Measurements from ENCODE around the gene GHITM.
"Not testable (repeated sequence)": the region's sequence is repeated elsewhere in the genome, so short reads cannot be mapped to it uniquely, and the experiment has no call there.

The GHITM gene

DNA sequence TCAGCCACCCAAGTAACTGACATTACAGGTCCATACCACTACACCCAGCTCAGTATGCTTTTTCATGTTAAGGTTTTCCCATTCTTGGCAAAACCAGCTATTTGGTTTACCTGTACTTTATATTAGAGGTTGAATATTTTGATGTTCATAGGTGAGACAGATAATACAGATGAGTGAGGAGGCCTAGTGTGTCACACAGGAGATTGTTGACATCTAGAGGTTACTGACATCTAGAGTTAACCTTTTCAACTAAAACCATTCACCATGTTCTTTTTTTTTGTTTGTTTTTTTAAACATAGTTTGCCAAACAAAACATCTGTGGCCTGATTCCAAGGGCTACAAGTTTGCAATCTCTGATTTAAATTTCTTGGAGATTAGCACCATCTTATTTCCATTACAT, 8.0 kb downstream of the GHITM start:
- no peak for FAIRE-seq
- TF ChIP-seq POLR2A (IDR thresholded peaks at IDR 0.05; ENCODE audit: low read depth, low read length) (no peak), POU2F2 (IDR thresholded peaks at IDR 0.05; ENCODE audit: low read depth, low read length) (no peak), SPI1 (IDR thresholded peaks at IDR 0.05; ENCODE audit: low read depth, low read length) (no peak), POLR2AphosphoS5 (IDR thresholded peaks at IDR 0.05; ENCODE audit: low read depth, low read length) (no peak), TAF1 (IDR thresholded peaks at IDR 0.05; ENCODE audit: low read depth, low read length) (no peak), PAX5 (IDR thresholded peaks at IDR 0.05; ENCODE audit: insufficient read depth, low read length, severe bottlenecking) (no peak)
- DNase-seq (ENCODE audit: insufficient read length, low spot score) = no peak

- DNase-seq (ENCODE audit: insufficient read length, low spot score); FAIRE-seq: not testable (repeated sequence)
Observed at GRCh38 chr10:84148006-84148597, 8.8 kb downstream of the GHITM start.

GRCh38 chr10:84149854-84150253, 10.5 kb downstream of the GHITM start:
- DNase-seq (ENCODE audit: insufficient read length, low spot score) = no peak
- TF ChIP-seq POLR2AphosphoS5 (IDR thresholded peaks at IDR 0.05; ENCODE audit: low read depth, low read length) = no peak
- peak; percentile 53; the same call in 1 of the 2 replicates for TF ChIP-seq SPI1 (IDR thresholded peaks at IDR 0.05; ENCODE audit: low read depth, low read length)
- no peak for TF ChIP-seq TAF1 (IDR thresholded peaks at IDR 0.05; ENCODE audit: low read depth, low read length)
- TF ChIP-seq POU2F2 (IDR thresholded peaks at IDR 0.05; ENCODE audit: low read depth, low read length) = no peak
- FAIRE-seq = no peak

DNA sequence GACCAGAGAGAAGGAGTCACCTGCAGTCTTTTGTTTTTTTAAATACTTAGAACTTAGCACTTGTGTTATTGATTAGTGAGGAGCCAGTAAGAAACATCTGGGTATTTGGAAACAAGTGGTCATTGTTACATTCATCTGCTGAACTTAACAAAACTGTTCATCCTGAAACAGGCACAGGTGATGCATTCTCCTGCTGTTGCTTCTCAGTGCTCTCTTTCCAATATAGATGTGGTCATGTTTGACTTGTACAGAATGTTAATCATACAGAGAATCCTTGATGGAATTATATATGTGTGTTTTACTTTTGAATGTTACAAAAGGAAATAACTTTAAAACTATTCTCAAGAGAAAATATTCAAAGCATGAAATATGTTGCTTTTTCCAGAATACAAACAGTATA, 13.5 kb downstream of the GHITM start:
- no peak for TF ChIP-seq PAX5 (IDR thresholded peaks at IDR 0.05; ENCODE audit: insufficient read depth, low read length, severe bottlenecking)
- DNase-seq (ENCODE audit: insufficient read length, low spot score) (no peak), FAIRE-seq (no peak)

- FAIRE-seq = no peak
- DNase-seq (ENCODE audit: insufficient read length, low spot score) = no peak
- no peak for TF ChIP-seq POU2F2 (IDR thresholded peaks at IDR 0.05; ENCODE audit: low read depth, low read length)
- TF ChIP-seq POLR2AphosphoS5 (IDR thresholded peaks at IDR 0.05; ENCODE audit: low read depth, low read length) = peak; percentile 3; the same call in 1 of the 2 replicates
Observed at GRCh38 chr10:84155521-84155920, 16.2 kb downstream of the GHITM start.

DNA sequence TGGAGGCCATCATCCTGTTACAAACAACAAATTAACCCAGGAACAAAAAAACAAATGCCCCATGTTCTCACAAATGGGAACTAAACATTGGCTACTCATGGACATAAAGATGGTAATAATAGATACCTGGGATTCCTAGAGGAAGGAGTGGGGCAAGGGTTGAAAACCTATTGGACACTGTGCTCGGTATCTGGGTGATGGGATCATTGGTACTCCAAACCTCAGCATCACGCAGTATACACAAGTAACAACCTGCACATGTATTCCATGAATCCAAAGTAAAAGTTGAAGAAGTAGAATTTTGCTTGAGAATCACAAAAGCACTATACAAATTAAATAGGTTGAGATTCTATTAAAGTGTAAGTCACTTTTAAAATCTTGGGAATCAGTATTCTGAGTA, 16.7 kb downstream of the GHITM start:
- TF ChIP-seq SPI1 (IDR thresholded peaks at IDR 0.05; ENCODE audit: low read depth, low read length) = no peak
- no peak for TF ChIP-seq TAF1 (IDR thresholded peaks at IDR 0.05; ENCODE audit: low read depth, low read length)
- TF ChIP-seq POLR2A (IDR thresholded peaks at IDR 0.05; ENCODE audit: low read depth, low read length) = no peak
- no peak for TF ChIP-seq POLR2AphosphoS5 (IDR thresholded peaks at IDR 0.05; ENCODE audit: low read depth, low read length)
- TF ChIP-seq POU2F2 (IDR thresholded peaks at IDR 0.05; ENCODE audit: low read depth, low read length) = no peak
- DNase-seq (ENCODE audit: insufficient read length, low spot score) (no peak), FAIRE-seq (no peak)

DNA sequence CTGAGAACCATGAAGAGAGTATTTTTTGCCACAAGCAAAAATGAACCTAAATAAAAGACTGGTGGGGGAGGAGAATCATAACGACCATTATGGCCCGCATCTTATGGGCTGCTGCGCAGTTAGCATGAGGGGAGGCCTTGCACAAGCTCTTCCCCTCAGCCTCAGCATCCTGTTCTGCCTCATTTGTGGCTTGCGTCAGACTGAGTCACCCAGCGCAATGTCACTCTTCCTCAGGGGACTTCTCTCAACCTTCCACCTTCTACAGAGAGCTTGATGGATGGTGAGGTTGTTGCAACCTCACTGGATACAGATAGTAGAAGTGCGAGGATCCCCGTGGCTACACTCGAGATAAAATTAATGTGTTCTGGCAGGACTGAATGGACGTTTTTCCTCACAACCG, 17.5 kb downstream of the GHITM start:
- no peak for DNase-seq (ENCODE audit: insufficient read length, low spot score)
- peak; percentile 52 for FAIRE-seq
- TF ChIP-seq TAF1 (IDR thresholded peaks at IDR 0.05; ENCODE audit: low read depth, low read length) (no peak), POLR2A (IDR thresholded peaks at IDR 0.05; ENCODE audit: low read depth, low read length) (0 out of 2 replicates have a peak, but pooled peaks have one; percentile 22), POLR2AphosphoS5 (IDR thresholded peaks at IDR 0.05; ENCODE audit: low read depth, low read length) (peak; percentile 57), POU2F2 (IDR thresholded peaks at IDR 0.05; ENCODE audit: low read depth, low read length) (no peak), PAX5 (IDR thresholded peaks at IDR 0.05; ENCODE audit: insufficient read depth, low read length, severe bottlenecking) (no peak), SPI1 (IDR thresholded peaks at IDR 0.05; ENCODE audit: low read depth, low read length) (no peak)

GRCh38 chr10:84158061-84158460, 18.8 kb downstream of the GHITM start:
- TF ChIP-seq PAX5 (IDR thresholded peaks at IDR 0.05; ENCODE audit: insufficient read depth, low read length, severe bottlenecking) (no peak), POLR2AphosphoS5 (IDR thresholded peaks at IDR 0.05; ENCODE audit: low read depth, low read length) (no peak), TAF1 (IDR thresholded peaks at IDR 0.05; ENCODE audit: low read depth, low read length) (no peak), SPI1 (IDR thresholded peaks at IDR 0.05; ENCODE audit: low read depth, low read length) (no peak), POU2F2 (IDR thresholded peaks at IDR 0.05; ENCODE audit: low read depth, low read length) (no peak), POLR2A (IDR thresholded peaks at IDR 0.05; ENCODE audit: low read depth, low read length) (no peak)
- FAIRE-seq (no peak), DNase-seq (ENCODE audit: insufficient read length, low spot score) (no peak)

DNA sequence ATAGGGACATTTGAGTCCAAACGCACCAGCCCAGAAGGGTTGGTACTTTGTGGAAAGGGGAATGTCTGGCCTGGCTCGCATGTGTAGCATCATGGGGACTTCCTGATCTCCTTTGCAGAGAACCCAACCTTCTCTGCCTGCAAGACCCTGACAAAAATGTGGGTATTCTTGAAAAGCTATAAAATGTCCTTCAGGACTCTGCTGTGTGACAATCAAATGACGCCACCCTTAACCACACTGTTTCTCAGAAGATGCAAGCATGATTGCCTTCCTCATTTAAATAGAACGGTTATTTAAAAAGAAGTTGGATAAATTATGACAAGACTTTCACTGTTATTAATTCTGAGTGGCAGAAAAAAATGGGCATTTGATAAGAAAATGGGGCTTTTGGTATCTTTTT, 19.2 kb downstream of the GHITM start:
- FAIRE-seq (no peak), DNase-seq (ENCODE audit: insufficient read length, low spot score) (no peak)
- no peak for TF ChIP-seq TAF1 (IDR thresholded peaks at IDR 0.05; ENCODE audit: low read depth, low read length)
- no peak for TF ChIP-seq POLR2AphosphoS5 (IDR thresholded peaks at IDR 0.05; ENCODE audit: low read depth, low read length)
- TF ChIP-seq SPI1 (IDR thresholded peaks at IDR 0.05; ENCODE audit: low read depth, low read length) = no peak
- no peak for TF ChIP-seq PAX5 (IDR thresholded peaks at IDR 0.05; ENCODE audit: insufficient read depth, low read length, severe bottlenecking)
- TF ChIP-seq POU2F2 (IDR thresholded peaks at IDR 0.05; ENCODE audit: low read depth, low read length) = no peak
- TF ChIP-seq POLR2A (IDR thresholded peaks at IDR 0.05; ENCODE audit: low read depth, low read length) = no peak

- no peak for DNase-seq (ENCODE audit: insufficient read length, low spot score)
- TF ChIP-seq SPI1 (IDR thresholded peaks at IDR 0.05; ENCODE audit: low read depth, low read length) (no peak), POLR2A (IDR thresholded peaks at IDR 0.05; ENCODE audit: low read depth, low read length) (no peak), TAF1 (IDR thresholded peaks at IDR 0.05; ENCODE audit: low read depth, low read length) (no peak), POU2F2 (IDR thresholded peaks at IDR 0.05; ENCODE audit: low read depth, low read length) (no peak), PAX5 (IDR thresholded peaks at IDR 0.05; ENCODE audit: insufficient read depth, low read length, severe bottlenecking) (no peak), POLR2AphosphoS5 (IDR thresholded peaks at IDR 0.05; ENCODE audit: low read depth, low read length) (no peak)
- no peak for FAIRE-seq
Observed at GRCh38 chr10:84159076-84159685, 19.9 kb downstream of the GHITM start.

Data from GM12891 (cell line).